Activated T-helper 1 cell treated with anti-CD3 and anti-CD28 coated beads, Interleukin-12 subunit alpha, Interleukin-12 subunit beta, Interleukin-2, Interleukin-4 antibody, amounts not matched to agents 30 ng/mL and 10 ng/mL and 1 ng/mL, durations not matched to agents 14 hours and 24 hours and 36 hours (primary cell): ENCODE measurements around the gene GCC1. TPM values are rescaled to one million over a fixed set of nuclear protein-coding genes. Genes with fewer than 3 reads are reported as not detected.

Source experiments
- DNase-seq: peaks from one replicate; pipeline ENCODE4 v3.0.0; 2021; ENCODE audit warnings: low spot score
- H3K27ac Mint-ChIP-seq: one replicate; pipeline ENCODE4 v1.8.0; 2021; ENCODE audit warnings: mild to moderate bottlenecking, mixed read lengths
- H3K27me3 Mint-ChIP-seq: one replicate; pipeline ENCODE4 v1.8.0; 2022; ENCODE audit warnings: mild to moderate bottlenecking, moderate library complexity, mixed read lengths; ENCODE audit not compliant: insufficient read depth
- H3K36me3 Mint-ChIP-seq: one replicate; pipeline ENCODE4 v1.8.0; 2021; ENCODE audit warnings: low read depth, mixed read lengths
- H3K4me1 Mint-ChIP-seq: one replicate; pipeline ENCODE4 v1.8.0; 2021; ENCODE audit warnings: low read depth, mixed read lengths
- H3K4me3 Mint-ChIP-seq: one replicate; pipeline ENCODE4 v1.8.0; 2021; ENCODE audit warnings: mild to moderate bottlenecking, moderate library complexity, mixed read lengths
- H3K9me3 Mint-ChIP-seq: one replicate; pipeline ENCODE4 v1.8.0; 2021; ENCODE audit warnings: mixed read lengths
- intact Hi-C: fragments of 100-400 bp; cut with micrococcal nuclease; formaldehyde crosslinking; loops from one replicate; pipeline ENCODE4 v1.15.1; 2024
- total RNA-seq: library from RNA; stranded (reverse); gene quantifications from 2 replicates; pipeline ENCODE4 v1.2.3, GENCODE V29; 2022

Gene GCC1
- total RNA-seq, 1 donor from 2014 or later: 17.4 TPM

GRCh38 chr7:127608446-127608845, 23.1 kb upstream of the GCC1 start:
- no peaks in the 10 kb centered on the region for H3K4me1 Mint-ChIP-seq
- intact Hi-C loops: no loop called here
- peaks cover 3% of the 10 kb centered on the region for H3K9me3 Mint-ChIP-seq
- H3K27me3 Mint-ChIP-seq: peaks cover 5% of the 10 kb centered on the region
- H3K27ac Mint-ChIP-seq: no peak overlapping the region
- DNase-seq: no peak
- H3K36me3 Mint-ChIP-seq: no peaks in the 10 kb centered on the region
- no peak overlapping the region for H3K4me3 Mint-ChIP-seq

- no peaks in the 10 kb centered on the region for H3K36me3 Mint-ChIP-seq
- intact Hi-C loops: no loop called here
- H3K4me3 Mint-ChIP-seq: no peak overlapping the region
- H3K9me3 Mint-ChIP-seq: no peaks in the 10 kb centered on the region
- DNase-seq: no peak
- no peaks in the 10 kb centered on the region for H3K4me1 Mint-ChIP-seq
- H3K27ac Mint-ChIP-seq: no peak overlapping the region
- H3K27me3 Mint-ChIP-seq: peaks cover 2% of the 10 kb centered on the region
Measured at GRCh38 chr7:127600885-127601284, 15.5 kb upstream of the GCC1 start.

- H3K27me3 Mint-ChIP-seq: peaks cover 2% of the 10 kb centered on the region
- H3K27ac Mint-ChIP-seq: no peak overlapping the region
- no peaks in the 10 kb centered on the region for H3K9me3 Mint-ChIP-seq
- H3K36me3 Mint-ChIP-seq: no peaks in the 10 kb centered on the region
- H3K4me1 Mint-ChIP-seq: peaks cover 7% of the 10 kb centered on the region
- DNase-seq: no peak
- no peak overlapping the region for H3K4me3 Mint-ChIP-seq
- intact Hi-C loops: no loop called here
Measured at GRCh38 chr7:127598318-127598717, 12.9 kb upstream of the GCC1 start.

DNA sequence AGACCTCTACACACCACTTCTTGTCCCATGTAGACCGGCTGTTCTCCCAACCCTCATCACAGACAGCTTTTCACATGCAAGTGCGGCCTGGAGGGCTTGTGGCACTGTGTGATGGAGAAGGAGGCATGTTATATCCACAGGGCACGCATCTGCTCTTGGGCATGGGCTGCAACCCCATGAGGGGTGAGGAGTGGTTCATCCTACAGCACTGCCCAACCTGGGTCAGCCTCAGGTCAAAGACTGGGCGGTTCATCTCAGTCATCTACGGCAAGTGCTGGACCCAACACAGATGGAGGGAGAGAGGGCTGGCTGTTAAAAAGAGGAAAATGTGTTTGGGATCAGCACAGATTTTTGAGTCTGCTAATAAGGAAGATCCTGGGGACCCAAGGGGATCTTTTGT, 10.3 kb upstream of the GCC1 start:
- Mint-ChIP-seq H3K4me3 (no peak overlapping the region), H3K27me3 (peaks cover 2% of the 10 kb centered on the region), H3K9me3 (no peaks in the 10 kb centered on the region), H3K36me3 (peaks cover 8% of the 10 kb centered on the region), H3K27ac (no peak overlapping the region), H3K4me1 (peaks cover 7% of the 10 kb centered on the region)
- intact Hi-C loops: no loop called here
- DNase-seq: no peak

DNA sequence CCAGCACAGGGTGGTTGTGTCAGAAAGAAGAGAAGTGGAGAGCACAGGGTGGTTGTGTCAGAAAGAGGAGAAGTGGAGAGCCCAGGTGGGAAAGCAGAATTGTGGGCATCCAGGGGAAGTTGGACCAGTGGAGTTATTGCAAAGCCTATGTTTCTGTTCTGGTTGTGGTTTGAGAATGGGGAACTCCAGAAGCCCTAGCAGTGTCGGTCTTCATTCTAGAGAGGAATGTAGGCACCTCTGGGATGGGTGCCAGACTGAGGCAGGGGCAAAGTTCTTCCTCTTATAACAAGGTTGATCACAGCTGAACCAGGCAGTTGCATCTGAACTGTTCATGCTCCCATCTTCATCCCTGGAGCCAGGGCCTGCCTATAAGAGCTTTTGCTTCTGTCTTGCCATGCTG, 9.1 kb upstream of the GCC1 start:
- Mint-ChIP-seq H3K36me3 (peaks cover 15% of the 10 kb centered on the region), H3K27me3 (no peaks in the 10 kb centered on the region), H3K9me3 (no peaks in the 10 kb centered on the region), H3K4me3 (no peak overlapping the region), H3K27ac (no peak overlapping the region), H3K4me1 (peaks cover 13% of the 10 kb centered on the region)
- intact Hi-C loops: no loop called here
- no peak for DNase-seq

DNA sequence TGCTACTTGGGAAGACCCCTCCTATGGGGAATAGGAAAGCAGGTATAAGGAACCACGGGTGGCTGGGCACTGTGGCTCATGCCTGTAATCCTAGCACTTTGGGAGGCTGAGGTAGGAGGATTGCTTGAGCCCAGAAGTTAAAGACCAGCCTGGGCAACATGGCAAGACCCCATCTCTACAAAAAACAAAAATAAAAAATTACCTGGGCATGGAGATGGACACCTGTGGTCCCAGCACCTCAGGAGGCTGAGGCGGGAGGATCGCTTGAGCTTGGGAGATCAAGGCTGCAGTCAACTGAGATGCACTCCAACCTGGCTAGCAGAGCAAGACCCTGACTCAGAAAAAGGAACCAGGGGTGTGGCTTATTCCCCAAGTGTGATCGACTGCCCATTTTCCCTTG, 7.2 kb upstream of the GCC1 start:
- Mint-ChIP-seq H3K27me3 (peaks cover 3% of the 10 kb centered on the region), H3K9me3 (no peaks in the 10 kb centered on the region), H3K36me3 (peaks cover 15% of the 10 kb centered on the region), H3K27ac (no peak overlapping the region), H3K4me1 (peaks cover 22% of the 10 kb centered on the region), H3K4me3 (no peak overlapping the region)
- DNase-seq: no peak
- intact Hi-C loops: no loop called here

GRCh38 chr7:127591591-127591990, 6.2 kb upstream of the GCC1 start:
- intact Hi-C loops: no loop called here
- peaks cover 31% of the 10 kb centered on the region for H3K4me1 Mint-ChIP-seq
- peaks cover 15% of the 10 kb centered on the region for H3K36me3 Mint-ChIP-seq
- H3K27me3 Mint-ChIP-seq: peaks cover 3% of the 10 kb centered on the region
- peak overlapping the region; percentile 44 for H3K27ac Mint-ChIP-seq
- DNase-seq: no peak
- peak overlapping the region; percentile 29 for H3K4me3 Mint-ChIP-seq
- no peaks in the 10 kb centered on the region for H3K9me3 Mint-ChIP-seq

DNA sequence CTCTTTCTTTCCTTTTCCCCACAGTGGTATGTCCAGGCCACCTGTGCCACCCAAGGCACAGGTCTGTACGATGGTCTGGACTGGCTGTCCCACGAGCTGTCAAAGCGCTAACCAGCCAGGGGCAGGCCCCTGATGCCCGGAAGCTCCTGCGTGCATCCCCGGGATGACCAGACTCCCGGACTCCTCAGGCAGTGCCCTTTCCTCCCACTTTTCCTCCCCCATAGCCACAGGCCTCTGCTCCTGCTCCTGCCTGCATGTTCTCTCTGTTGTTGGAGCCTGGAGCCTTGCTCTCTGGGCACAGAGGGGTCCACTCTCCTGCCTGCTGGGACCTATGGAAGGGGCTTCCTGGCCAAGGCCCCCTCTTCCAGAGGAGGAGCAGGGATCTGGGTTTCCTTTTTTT, 5.8 kb upstream of the GCC1 start:
- no peak overlapping the region for H3K27ac Mint-ChIP-seq
- DNase-seq: no peak
- peaks cover 15% of the 10 kb centered on the region for H3K36me3 Mint-ChIP-seq
- intact Hi-C loops: no loop called here
- H3K9me3 Mint-ChIP-seq: no peaks in the 10 kb centered on the region
- H3K4me3 Mint-ChIP-seq: peak overlapping the region; percentile 29
- peaks cover 3% of the 10 kb centered on the region for H3K27me3 Mint-ChIP-seq
- peaks cover 34% of the 10 kb centered on the region for H3K4me1 Mint-ChIP-seq

DNA sequence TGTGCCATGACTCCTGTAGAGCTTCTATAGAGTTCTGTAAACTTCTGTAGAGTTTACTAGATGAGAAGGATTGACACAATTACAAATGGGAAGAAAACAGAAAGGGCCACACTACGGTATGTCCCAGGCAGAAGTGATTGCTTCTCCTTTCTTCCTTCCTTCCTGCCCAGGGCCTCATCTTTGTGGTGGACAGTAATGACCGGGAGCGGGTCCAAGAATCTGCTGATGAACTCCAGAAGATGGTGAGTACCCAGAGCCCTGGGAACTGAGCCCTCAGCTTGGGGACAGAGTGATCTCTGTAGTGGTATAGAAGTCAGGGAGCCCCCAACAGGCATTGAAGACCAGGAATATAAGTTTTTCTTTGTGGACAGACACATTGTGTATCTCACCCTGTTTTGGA, 4.5 kb upstream of the GCC1 start:
- intact Hi-C loops: loop anchor here (5.0 to 10.0 kb wide), 5 partner anchors 445 to 1147 kb away; partner anchors contain the start of genes CALU and LRRC4
- Mint-ChIP-seq H3K36me3 (peaks cover 17% of the 10 kb centered on the region), H3K4me1 (peaks cover 36% of the 10 kb centered on the region), H3K27ac (peak overlapping the region; percentile 70), H3K9me3 (no peaks in the 10 kb centered on the region), H3K27me3 (peaks cover 3% of the 10 kb centered on the region), H3K4me3 (peak overlapping the region; percentile 98)
- no peak for DNase-seq

DNA sequence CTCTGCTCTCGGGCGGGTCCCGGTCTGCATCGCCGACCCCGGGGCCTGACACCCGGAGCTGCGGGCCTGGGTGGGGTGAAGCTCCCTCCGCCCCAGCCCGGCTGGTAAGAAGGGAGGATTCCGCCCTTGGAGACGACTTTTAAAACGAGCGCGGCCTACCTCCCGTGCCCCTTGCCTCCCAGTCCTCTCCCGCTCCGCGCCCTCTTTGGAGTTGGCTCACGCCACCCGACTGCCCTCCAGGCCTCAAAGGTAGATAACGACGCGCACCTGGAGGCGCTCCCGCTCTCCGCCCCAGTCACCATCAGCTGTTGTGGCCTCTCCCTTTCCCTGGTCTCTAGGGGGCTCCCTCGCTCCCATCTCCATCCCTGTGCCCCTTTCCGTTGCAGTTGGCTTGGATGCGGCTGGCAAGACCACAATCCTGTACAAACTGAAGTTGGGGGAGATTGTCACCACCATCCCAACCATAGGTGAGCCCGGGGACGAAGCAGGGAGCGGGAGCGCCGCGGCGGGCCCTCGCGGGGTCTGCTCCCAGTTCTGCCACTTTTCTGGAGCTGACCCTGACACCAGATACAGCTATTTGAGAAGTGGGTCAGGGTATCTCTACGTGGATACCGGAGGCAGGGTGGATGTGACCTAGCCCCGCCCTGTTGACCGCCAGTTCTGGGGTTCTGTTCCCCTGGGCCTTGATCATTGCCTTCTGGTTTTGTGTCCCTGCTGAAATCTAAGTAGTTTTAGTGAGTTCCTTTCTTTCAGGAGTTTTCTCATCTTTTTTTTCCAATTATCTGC, 3.5 kb upstream of the GCC1 start:
- no peak for DNase-seq
- peaks cover 24% of the 10 kb centered on the region for H3K36me3 Mint-ChIP-seq
- H3K9me3 Mint-ChIP-seq: no peaks in the 10 kb centered on the region
- H3K4me1 Mint-ChIP-seq: peaks cover 39% of the 10 kb centered on the region
- intact Hi-C loops: loop anchor here (1.0 to 10.0 kb wide), 6 partner anchors 196 to 1148 kb away; partner anchors contain the start of genes CALU and LRRC4
- H3K27me3 Mint-ChIP-seq: peaks cover 3% of the 10 kb centered on the region
- H3K4me3 Mint-ChIP-seq: peak overlapping the region; percentile 98
- H3K27ac Mint-ChIP-seq: peak overlapping the region; percentile 97

- peak; percentile 86 for DNase-seq
- intact Hi-C loops: loop anchor here (1.0 to 10.0 kb wide), 6 partner anchors 195 to 1149 kb away; partner anchors contain the start of genes CALU and LRRC4
- peak within 1 kb of the TSS; percentile 98 for H3K4me3 Mint-ChIP-seq
- peaks cover 47% of the 10 kb centered on the region for H3K4me1 Mint-ChIP-seq
- no peaks in the 10 kb centered on the region for H3K9me3 Mint-ChIP-seq
- peak within 1 kb of the TSS; percentile 97 for H3K27ac Mint-ChIP-seq
- peaks cover 3% of the 10 kb centered on the region for H3K27me3 Mint-ChIP-seq
- peaks cover 27% of the 10 kb centered on the region for H3K36me3 Mint-ChIP-seq
Measured at GRCh38 chr7:127588019-127588696, 2.8 kb upstream of the GCC1 start, which contains the start of gene ARF5. ARF5 (plus strand) TSS chr7:127588411; CDS start chr7:127588499, 88 bp downstream.

GRCh38 chr7:127587663-127588018, 2.2 kb upstream of the GCC1 start:
- DNase-seq: no peak
- H3K9me3 Mint-ChIP-seq: no peaks in the 10 kb centered on the region
- H3K27me3 Mint-ChIP-seq: peaks cover 3% of the 10 kb centered on the region
- no peak overlapping the region for H3K27ac Mint-ChIP-seq
- H3K36me3 Mint-ChIP-seq: peaks cover 32% of the 10 kb centered on the region
- intact Hi-C loops: loop anchor here (1.0 to 10.0 kb wide), 6 partner anchors 194 to 1150 kb away; partner anchors contain the start of genes CALU and LRRC4
- peaks cover 50% of the 10 kb centered on the region for H3K4me1 Mint-ChIP-seq
- peak overlapping the region; percentile 95 for H3K4me3 Mint-ChIP-seq

DNA sequence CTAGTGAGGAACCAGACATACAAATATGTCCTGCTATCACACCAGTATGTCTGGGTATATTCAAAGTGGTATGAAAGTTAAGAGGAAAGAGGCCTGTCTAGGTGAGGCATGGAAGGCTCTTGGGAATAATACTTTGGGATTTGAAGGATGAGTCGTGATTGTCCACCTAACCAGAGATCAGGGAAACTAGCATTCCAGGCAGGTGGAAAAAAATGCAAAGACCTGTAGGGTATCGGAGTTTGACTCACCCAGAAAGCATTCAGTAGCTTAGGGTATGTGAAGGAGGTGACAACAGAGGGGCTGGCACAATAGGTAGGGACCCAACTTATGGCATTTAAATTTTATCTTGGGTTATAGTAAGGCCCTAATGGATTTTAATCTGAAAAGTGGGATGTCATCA, 950 bp upstream of the GCC1 start:
- intact Hi-C loops: loop anchor here (5.0 to 10.0 kb wide), 5 partner anchors 448 to 1151 kb away; partner anchors contain the start of genes CALU and LRRC4
- H3K9me3 Mint-ChIP-seq: no peaks in the 10 kb centered on the region
- peaks cover 37% of the 10 kb centered on the region for H3K36me3 Mint-ChIP-seq
- H3K27ac Mint-ChIP-seq: no peak overlapping the region
- H3K4me1 Mint-ChIP-seq: peaks cover 50% of the 10 kb centered on the region
- H3K27me3 Mint-ChIP-seq: peaks cover 3% of the 10 kb centered on the region
- no peak for DNase-seq
- peak overlapping the region; percentile 95 for H3K4me3 Mint-ChIP-seq
